ENCODE measurements around the gene ECE1.

The ECE1 gene

GRCh38 chr1:21313886-21314721 is 23.8 kb upstream of the ECE1 start:
- no peak overlapping the region for H3K4me3 ChIP-seq (ENCODE audit: control insufficient read depth in 1 of 7, extremely low read depth in 1 of 7, insufficient read depth in 4 of 7, low read depth in 2 of 7, low read length in 6 of 7)
- H3K4me1 ChIP-seq (ENCODE audit: control extremely low read depth in 1 of 4, control insufficient read depth in 4 of 4, insufficient read depth in 4 of 4, low read length in 3 of 4) = no peaks in the 10 kb centered on the region
- no peaks in the 10 kb centered on the region for H3K27me3 ChIP-seq (replicated peaks in 2 of 5; ENCODE audit: control insufficient read depth in 4 of 5, insufficient read depth in 5 of 5, low read length in 4 of 5)
- DNase-seq = no peak
- WGBS (ENCODE audit: insufficient coverage) = 93% methylated on average over 17 of the region's 19 CpGs
- no peaks in the 10 kb centered on the region for H3K36me3 ChIP-seq (ENCODE audit: control insufficient read depth in 4 of 4, insufficient read depth in 4 of 4, low read length in 3 of 4)
- H3K27ac ChIP-seq (ENCODE audit: insufficient read depth in 1 of 2, low read depth in 1 of 2, low read length in 2 of 2, poor library complexity in 1 of 2, severe bottlenecking in 2 of 2) = no peak overlapping the region
- peaks cover 0 to 1% (median 0%) of the 10 kb centered on the region in 5 experiments for H3K9me3 ChIP-seq (ENCODE audit: control extremely low read depth in 1 of 5, control insufficient read depth in 4 of 5, insufficient read depth in 2 of 5, low read depth in 1 of 5, low read length in 4 of 5)
- CTCF ChIA-PET = interaction anchor here (1.1 to 2.3 kb wide), 5 partner anchors 8 to 55 kb away, joined by 3 to 6 read pairs (median 5); no protein-coding TSS in a partner anchor
- POLR2A ChIA-PET = interaction anchor here (0.6 kb wide), 1 partner anchor 11 kb away, joined by 3 read pairs; no protein-coding TSS in a partner anchor

- no peaks in the 10 kb centered on the region for H3K36me3 ChIP-seq (ENCODE audit: control insufficient read depth in 4 of 4, insufficient read depth in 4 of 4, low read length in 3 of 4)
- WGBS (ENCODE audit: insufficient coverage) = 78% methylated on average over 4 of the region's 6 CpGs
- H3K4me3 ChIP-seq (ENCODE audit: control insufficient read depth in 1 of 7, extremely low read depth in 1 of 7, insufficient read depth in 4 of 7, low read depth in 2 of 7, low read length in 6 of 7) = no peak overlapping the region
- H3K27ac ChIP-seq (ENCODE audit: insufficient read depth in 1 of 2, low read depth in 1 of 2, low read length in 2 of 2, poor library complexity in 1 of 2, severe bottlenecking in 2 of 2) = no peak overlapping the region
- CTCF ChIA-PET = interaction anchor here (0.9 to 2.6 kb wide), 10 partner anchors 8 to 57 kb away, joined by 3 to 10 read pairs (median 4); no protein-coding TSS in a partner anchor
- DNase-seq = peak in 1 of 3 donors; percentile 26
- POLR2A ChIA-PET = interaction anchor here (0.5 to 0.6 kb wide), 2 partner anchors 12 to 26 kb away, joined by 3 read pairs; no protein-coding TSS in a partner anchor
- H3K4me1 ChIP-seq (ENCODE audit: control extremely low read depth in 1 of 4, control insufficient read depth in 4 of 4, insufficient read depth in 4 of 4, low read length in 3 of 4) = no peaks in the 10 kb centered on the region
- H3K9me3 ChIP-seq (ENCODE audit: control extremely low read depth in 1 of 5, control insufficient read depth in 4 of 5, insufficient read depth in 2 of 5, low read depth in 1 of 5, low read length in 4 of 5) = peaks cover 0 to 1% (median 0%) of the 10 kb centered on the region in 5 experiments
- no peaks in the 10 kb centered on the region for H3K27me3 ChIP-seq (replicated peaks in 2 of 5; ENCODE audit: control insufficient read depth in 4 of 5, insufficient read depth in 5 of 5, low read length in 4 of 5)
These were observed 23.1 kb upstream of the ECE1 start for GRCh38 chr1:21313203-21313885.

- Histone ChIP-seq H3K4me1 (ENCODE audit: control extremely low read depth in 1 of 4, control insufficient read depth in 4 of 4, insufficient read depth in 4 of 4, low read length in 3 of 4) (peaks cover 0 to 7% (median 3%) of the 10 kb centered on the region in 4 experiments), H3K4me3 (ENCODE audit: control insufficient read depth in 1 of 7, extremely low read depth in 1 of 7, insufficient read depth in 4 of 7, low read depth in 2 of 7, low read length in 6 of 7) (no peak overlapping the region), H3K9me3 (ENCODE audit: control extremely low read depth in 1 of 5, control insufficient read depth in 4 of 5, insufficient read depth in 2 of 5, low read depth in 1 of 5, low read length in 4 of 5) (peaks cover 0 to 1% (median 0%) of the 10 kb centered on the region in 5 experiments), H3K27me3 (replicated peaks in 2 of 5; ENCODE audit: control insufficient read depth in 4 of 5, insufficient read depth in 5 of 5, low read length in 4 of 5) (no peaks in the 10 kb centered on the region), H3K27ac (ENCODE audit: insufficient read depth in 1 of 2, low read depth in 1 of 2, low read length in 2 of 2, poor library complexity in 1 of 2, severe bottlenecking in 2 of 2) (no peak overlapping the region), H3K36me3 (ENCODE audit: control insufficient read depth in 4 of 4, insufficient read depth in 4 of 4, low read length in 3 of 4) (no peaks in the 10 kb centered on the region)
- POLR2A ChIA-PET = interaction anchor here (0.5 kb wide), 1 partner anchor 27 kb away, joined by 3 read pairs; no protein-coding TSS in a partner anchor
- CTCF ChIA-PET = interaction anchor here (0.9 to 2.6 kb wide), 9 partner anchors 9 to 58 kb away, joined by 3 to 10 read pairs (median 4); no protein-coding TSS in a partner anchor
- DNase-seq = no peak
- 83% methylated on average over 1 of the region's 4 CpGs for WGBS (ENCODE audit: insufficient coverage)
These were observed 22.2 kb upstream of the ECE1 start for GRCh38 chr1:21312407-21312992.

GRCh38 chr1:21311016-21311415 is 20.8 kb upstream of the ECE1 start:
- ChIA-PET POLR2A (no interaction called here), CTCF (interaction anchor here (1.2 to 2.6 kb wide), 4 partner anchors 9 to 27 kb away, joined by 3 to 10 read pairs (median 4); no protein-coding TSS in a partner anchor)
- Histone ChIP-seq H3K27me3 (replicated peaks in 2 of 5; ENCODE audit: control insufficient read depth in 4 of 5, insufficient read depth in 5 of 5, low read length in 4 of 5) (no peaks in the 10 kb centered on the region), H3K4me1 (ENCODE audit: control extremely low read depth in 1 of 4, control insufficient read depth in 4 of 4, insufficient read depth in 4 of 4, low read length in 3 of 4) (peaks cover 0 to 9% (median 3%) of the 10 kb centered on the region in 4 experiments), H3K4me3 (ENCODE audit: control insufficient read depth in 1 of 7, extremely low read depth in 1 of 7, insufficient read depth in 4 of 7, low read depth in 2 of 7, low read length in 6 of 7) (no peak overlapping the region), H3K27ac (ENCODE audit: insufficient read depth in 1 of 2, low read depth in 1 of 2, low read length in 2 of 2, poor library complexity in 1 of 2, severe bottlenecking in 2 of 2) (no peak overlapping the region), H3K36me3 (ENCODE audit: control insufficient read depth in 4 of 4, insufficient read depth in 4 of 4, low read length in 3 of 4) (no peaks in the 10 kb centered on the region), H3K9me3 (ENCODE audit: control extremely low read depth in 1 of 5, control insufficient read depth in 4 of 5, insufficient read depth in 2 of 5, low read depth in 1 of 5, low read length in 4 of 5) (peaks cover 0 to 1% (median 0%) of the 10 kb centered on the region in 5 experiments)
- DNase-seq = no peak
- 97% methylated on average over 6 of the region's 6 CpGs for WGBS (ENCODE audit: insufficient coverage)

- 75% methylated on average over 7 of the region's 9 CpGs for WGBS (ENCODE audit: insufficient coverage)
- Histone ChIP-seq H3K9me3 (ENCODE audit: control extremely low read depth in 1 of 5, control insufficient read depth in 4 of 5, insufficient read depth in 2 of 5, low read depth in 1 of 5, low read length in 4 of 5) (peaks cover 0 to 1% (median 0%) of the 10 kb centered on the region in 5 experiments), H3K27me3 (replicated peaks in 2 of 5; ENCODE audit: control insufficient read depth in 4 of 5, insufficient read depth in 5 of 5, low read length in 4 of 5) (no peaks in the 10 kb centered on the region), H3K4me3 (ENCODE audit: control insufficient read depth in 1 of 7, extremely low read depth in 1 of 7, insufficient read depth in 4 of 7, low read depth in 2 of 7, low read length in 6 of 7) (no peak overlapping the region), H3K4me1 (ENCODE audit: control extremely low read depth in 1 of 4, control insufficient read depth in 4 of 4, insufficient read depth in 4 of 4, low read length in 3 of 4) (peaks cover 0 to 9% (median 3%) of the 10 kb centered on the region in 4 experiments), H3K27ac (ENCODE audit: insufficient read depth in 1 of 2, low read depth in 1 of 2, low read length in 2 of 2, poor library complexity in 1 of 2, severe bottlenecking in 2 of 2) (no peak overlapping the region), H3K36me3 (ENCODE audit: control insufficient read depth in 4 of 4, insufficient read depth in 4 of 4, low read length in 3 of 4) (no peaks in the 10 kb centered on the region)
- no peak for DNase-seq
- CTCF ChIA-PET = interaction anchor here (0.9 kb wide), 1 partner anchor 29 kb away, joined by 3 read pairs; no protein-coding TSS in a partner anchor
- POLR2A ChIA-PET = no interaction called here
These were observed 18.8 kb upstream of the ECE1 start for GRCh38 chr1:21308847-21309652.

GRCh38 chr1:21308330-21308729 is 18.1 kb upstream of the ECE1 start:
- Histone ChIP-seq H3K9me3 (ENCODE audit: control extremely low read depth in 1 of 5, control insufficient read depth in 4 of 5, insufficient read depth in 2 of 5, low read depth in 1 of 5, low read length in 4 of 5) (peaks cover 0 to 1% (median 0%) of the 10 kb centered on the region in 5 experiments), H3K27me3 (replicated peaks in 2 of 5; ENCODE audit: control insufficient read depth in 4 of 5, insufficient read depth in 5 of 5, low read length in 4 of 5) (no peaks in the 10 kb centered on the region), H3K36me3 (ENCODE audit: control insufficient read depth in 4 of 4, insufficient read depth in 4 of 4, low read length in 3 of 4) (no peaks in the 10 kb centered on the region), H3K4me3 (ENCODE audit: control insufficient read depth in 1 of 7, extremely low read depth in 1 of 7, insufficient read depth in 4 of 7, low read depth in 2 of 7, low read length in 6 of 7) (no peak overlapping the region), H3K27ac (ENCODE audit: insufficient read depth in 1 of 2, low read depth in 1 of 2, low read length in 2 of 2, poor library complexity in 1 of 2, severe bottlenecking in 2 of 2) (no peak overlapping the region), H3K4me1 (ENCODE audit: control extremely low read depth in 1 of 4, control insufficient read depth in 4 of 4, insufficient read depth in 4 of 4, low read length in 3 of 4) (peaks cover 0 to 9% (median 3%) of the 10 kb centered on the region in 4 experiments)
- CTCF ChIA-PET = interaction anchor here (1.3 to 2.1 kb wide), 2 partner anchors 13 to 26 kb away, joined by 5 to 7 read pairs; no protein-coding TSS in a partner anchor
- POLR2A ChIA-PET = no interaction called here
- WGBS (ENCODE audit: insufficient coverage) = 90% methylated on average over 5 of the region's 5 CpGs
- DNase-seq = no peak
